Activated naive CD4-positive, alpha-beta T cell (primary cell): ENCODE measurements around the gene SRSF5.

ENCODE experiments used
- DNase-seq, 4 experiments: peaks; one replicate each; lab custom pipeline; 2025; lab: John Stamatoyannopoulos, UW

SRSF5 gene

DNA sequence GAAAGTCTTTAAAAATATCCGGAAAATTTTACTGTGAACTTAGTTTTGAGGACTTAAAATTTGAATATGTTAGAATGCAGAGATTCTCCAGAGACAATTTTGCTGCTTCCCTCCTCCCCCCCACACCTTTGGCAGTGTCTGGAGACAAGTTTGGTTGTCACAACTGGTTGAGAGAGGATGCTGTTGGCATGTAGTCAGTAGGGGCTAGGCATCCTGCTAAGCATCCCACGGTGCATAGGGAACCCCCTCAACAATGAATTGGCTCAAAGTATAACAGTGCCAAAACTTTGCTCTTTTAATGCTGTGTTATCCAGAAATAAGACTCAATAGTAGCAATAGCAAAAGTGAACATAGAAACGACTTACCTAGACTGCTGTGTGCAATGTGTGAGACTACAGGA, 3.6 kb downstream of the SRSF5 start:
- DNase-seq, result no peak

- no peak for DNase-seq
Measured at GRCh38 chr14:69771136-69771535, 4.2 kb downstream of the SRSF5 start.

GRCh38 chr14:69772082-69773017, 5.4 kb downstream of the SRSF5 start:
- DNase-seq, result no peak

DNA sequence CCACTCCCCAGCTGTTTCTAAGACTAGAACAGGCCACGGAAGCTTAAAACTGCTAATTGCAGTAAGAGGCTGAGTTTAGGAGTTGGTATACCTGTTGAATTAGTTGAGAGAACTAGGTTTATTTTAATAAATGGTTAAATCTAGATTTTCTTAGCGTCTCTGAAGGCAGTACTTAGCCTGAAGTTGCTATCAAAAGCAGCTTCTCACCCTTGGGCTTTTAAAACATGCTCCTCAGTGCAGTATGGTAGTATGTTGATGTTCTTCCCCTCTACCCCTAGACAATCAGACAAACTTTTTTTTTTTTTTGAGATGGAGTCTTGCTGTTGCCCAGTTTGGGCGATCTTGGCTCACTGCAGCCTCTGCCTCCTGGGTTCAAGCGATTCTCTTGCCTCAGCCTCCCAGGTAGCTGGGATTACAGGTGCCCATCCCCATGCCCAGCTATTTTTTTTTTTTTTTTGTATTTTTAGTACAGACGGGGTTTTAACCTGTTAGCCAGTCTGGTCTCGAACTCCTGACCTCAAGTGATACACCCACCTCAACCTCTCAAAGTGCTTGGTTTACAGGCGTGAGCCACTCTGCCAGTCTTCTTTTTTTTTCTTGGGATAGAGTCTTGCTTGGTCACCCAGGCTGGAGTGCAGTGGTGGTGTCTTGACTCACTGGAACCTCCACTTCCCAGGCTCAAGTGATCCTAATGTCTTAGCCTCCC, 6.8 kb downstream of the SRSF5 start:
- DNase-seq, result no peak

DNA sequence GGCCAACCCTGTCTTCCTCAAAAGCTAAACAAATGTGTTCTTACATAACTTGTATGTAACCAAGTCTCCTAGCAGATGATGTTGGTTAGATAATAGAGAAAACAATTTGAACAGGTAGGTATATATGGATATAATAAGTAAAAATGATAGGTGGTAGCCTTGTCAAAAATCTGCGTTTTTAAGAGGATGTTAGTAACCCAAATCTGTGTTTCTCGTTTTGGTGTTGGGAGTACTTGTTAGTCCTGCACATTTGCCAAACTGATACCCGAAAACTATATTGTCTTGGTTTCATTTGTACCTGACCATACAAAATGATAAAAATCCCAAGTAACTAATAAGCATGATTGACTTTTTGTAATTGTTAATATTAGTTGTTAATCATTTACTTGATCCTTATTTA, 8.1 kb downstream of the SRSF5 start:
- no peak for DNase-seq

DNA sequence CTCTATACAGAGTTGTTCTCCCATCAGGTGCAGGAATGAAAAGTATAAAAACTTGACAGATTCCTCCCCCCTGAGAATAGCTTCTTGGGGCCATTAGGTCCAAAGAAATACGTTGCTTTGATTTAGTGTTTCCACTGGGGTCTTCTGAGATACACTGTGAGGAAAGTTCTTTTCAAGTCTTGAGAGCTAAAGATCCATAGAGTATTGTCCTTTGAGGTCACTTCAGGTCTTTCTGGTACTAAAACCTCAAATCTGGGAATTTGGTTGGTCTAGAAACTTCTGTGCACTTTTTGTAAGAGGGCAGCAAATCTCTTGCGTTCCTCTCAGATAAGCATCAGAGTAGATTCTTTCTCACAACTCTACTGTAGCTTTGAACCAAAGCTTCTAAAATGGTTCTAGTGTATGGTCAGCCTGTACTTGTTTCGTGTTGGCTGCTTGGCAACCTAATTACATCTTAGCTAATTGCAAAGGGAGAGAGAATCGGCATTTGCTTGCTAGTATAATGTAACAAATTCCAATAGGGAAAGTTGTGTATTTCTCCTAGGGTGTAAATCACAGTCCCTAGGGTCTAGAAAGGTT, 10.0 kb downstream of the SRSF5 start:
- no peak for DNase-seq

GRCh38 chr14:69779088-69779487, 12.1 kb downstream of the SRSF5 start:
- DNase-seq, result no peak

GRCh38 chr14:69780092-69780491, 13.2 kb downstream of the SRSF5 start:
- DNase-seq, result no peak

DNA sequence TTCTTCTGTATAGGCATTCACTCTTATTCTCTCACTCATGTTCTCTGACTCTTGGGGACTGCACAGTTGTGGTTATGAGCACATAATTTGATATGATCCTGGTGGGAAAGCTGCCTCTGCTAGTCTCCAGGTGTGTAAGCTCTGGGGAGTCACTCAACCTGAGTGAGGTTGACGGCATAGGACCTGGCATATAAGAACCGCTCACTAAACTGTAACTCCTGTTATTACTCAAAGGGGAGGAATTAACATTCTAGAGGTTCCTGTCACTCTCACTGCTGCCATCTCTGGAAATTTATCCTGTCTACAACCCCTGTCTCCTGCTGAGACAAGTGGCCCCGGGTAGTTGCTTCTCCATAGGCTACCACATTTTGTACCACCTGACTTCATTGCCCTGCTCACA, 14.0 kb downstream of the SRSF5 start:
- no peak for DNase-seq

- DNase-seq, result no peak
Measured at GRCh38 chr14:69784942-69785341, 18.0 kb downstream of the SRSF5 start.

DNA sequence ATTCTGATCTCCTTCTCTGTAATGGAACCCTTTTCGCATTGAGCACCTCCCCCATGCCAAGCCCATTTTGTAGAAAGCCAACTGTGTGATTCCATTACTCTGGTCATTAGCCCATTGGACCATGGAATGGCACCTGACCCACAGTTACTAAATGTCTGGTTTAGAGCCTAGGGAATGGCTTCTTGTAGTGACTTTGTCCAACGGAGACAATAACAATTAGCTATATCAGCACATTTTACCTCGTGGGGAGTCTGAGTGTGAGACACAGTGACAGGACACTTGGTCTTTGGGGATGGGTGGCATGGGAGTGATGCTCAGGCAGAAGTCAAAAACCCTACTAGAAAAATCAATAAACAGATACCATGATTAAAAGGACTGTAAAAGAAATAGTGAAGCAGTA, 19.7 kb downstream of the SRSF5 start:
- DNase-seq, result no peak

GRCh38 chr14:69789118-69789640, 22.2 kb downstream of the SRSF5 start:
- no peak for DNase-seq

GRCh38 chr14:69792887-69793421, 26.0 kb downstream of the SRSF5 start:
- DNase-seq, result no peak

DNA sequence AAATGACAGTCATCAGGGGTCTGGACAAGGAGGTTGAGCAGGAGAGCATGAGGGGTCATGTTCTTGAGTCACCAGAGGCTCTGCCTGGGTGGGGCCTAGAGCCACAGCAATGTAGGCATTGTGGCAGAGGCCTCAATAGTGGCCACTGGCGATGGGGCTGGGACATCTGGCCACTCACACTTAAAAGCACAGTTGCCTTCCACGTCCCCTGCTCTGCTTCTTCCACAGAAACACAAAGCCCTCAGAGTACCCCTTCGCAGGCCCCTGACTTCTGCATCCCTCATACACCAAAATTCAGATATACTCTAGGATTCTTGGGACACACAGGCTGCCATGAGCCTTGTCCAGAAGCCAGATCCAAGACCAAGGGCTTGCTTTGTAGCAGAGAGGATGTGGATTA, 27.8 kb downstream of the SRSF5 start:
- no peak for DNase-seq

DNA sequence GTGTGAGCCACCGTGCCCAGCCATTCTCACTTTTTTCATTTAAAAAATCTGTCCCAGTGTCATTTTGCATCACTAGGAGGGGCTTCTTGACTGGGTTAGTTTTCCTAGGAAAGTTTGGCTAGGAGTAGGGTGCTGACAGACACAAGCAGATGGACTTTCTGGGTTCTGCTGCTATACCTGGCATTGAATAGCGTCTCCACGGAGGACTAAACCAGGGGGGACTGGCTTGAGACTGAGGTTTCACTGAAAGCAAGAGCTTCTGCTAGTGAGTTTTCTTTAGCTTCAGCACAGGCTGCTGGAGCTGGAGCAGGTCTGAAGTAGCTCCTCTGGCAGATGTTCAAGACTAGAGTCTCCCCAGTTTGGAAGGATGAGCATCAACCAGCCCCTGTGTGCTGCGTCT, 28.7 kb downstream of the SRSF5 start:
- DNase-seq, result no peak

GRCh38 chr14:69796797-69797500, 30.0 kb downstream of the SRSF5 start, which contains the start of gene SLC10A1:
TSS of gene SLC10A1 (minus strand) at chr14:69797241. CDS start at chr14:69797155, 86 bp downstream.
- no peak for DNase-seq

- DNase-seq, result no peak
Measured at GRCh38 chr14:69797573-69798338, 30.8 kb downstream of the SRSF5 start.

DNA sequence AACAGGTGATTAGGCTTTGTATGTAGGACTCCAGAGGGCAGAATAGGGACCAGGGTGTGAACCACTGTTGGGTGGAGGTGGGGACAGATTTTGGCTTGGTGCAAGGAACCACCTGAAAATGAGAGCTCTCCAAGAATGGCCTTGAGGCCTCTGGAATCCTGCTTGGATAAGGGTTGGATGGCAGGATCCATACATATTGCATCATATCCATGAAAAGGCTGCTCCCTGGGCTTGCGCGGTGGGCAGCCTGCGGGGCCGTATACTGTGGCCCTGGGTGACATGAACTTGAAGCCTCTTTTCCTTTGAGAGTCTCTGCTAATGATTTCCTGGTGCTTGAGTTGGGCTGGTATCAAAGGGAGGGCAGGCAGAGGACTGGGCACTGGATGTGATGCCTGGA, 31.4 kb downstream of the SRSF5 start:
- DNase-seq, result no peak

GRCh38 chr14:69803753-69804152, 36.8 kb downstream of the SRSF5 start:
- no peak for DNase-seq

DNA sequence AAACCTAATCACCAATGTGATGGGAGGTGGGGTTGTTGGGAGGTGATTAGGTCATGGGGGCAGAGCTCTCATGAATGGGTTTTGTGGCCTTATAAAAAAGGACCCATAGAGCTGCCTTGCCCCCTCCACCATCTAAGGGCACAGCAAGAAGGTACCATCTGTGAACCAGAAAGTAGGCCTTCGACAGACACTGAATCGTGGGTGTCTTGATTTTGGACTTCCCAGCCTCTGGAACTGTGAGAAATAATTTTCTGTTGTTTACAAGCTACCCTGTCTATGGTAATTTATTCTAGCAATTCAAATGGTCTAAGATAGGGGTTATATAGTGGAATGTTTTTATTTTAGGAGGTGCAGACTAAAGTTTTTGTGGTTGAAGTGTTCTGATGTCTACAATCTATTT, 38.0 kb downstream of the SRSF5 start:
- no peak for DNase-seq

DNA sequence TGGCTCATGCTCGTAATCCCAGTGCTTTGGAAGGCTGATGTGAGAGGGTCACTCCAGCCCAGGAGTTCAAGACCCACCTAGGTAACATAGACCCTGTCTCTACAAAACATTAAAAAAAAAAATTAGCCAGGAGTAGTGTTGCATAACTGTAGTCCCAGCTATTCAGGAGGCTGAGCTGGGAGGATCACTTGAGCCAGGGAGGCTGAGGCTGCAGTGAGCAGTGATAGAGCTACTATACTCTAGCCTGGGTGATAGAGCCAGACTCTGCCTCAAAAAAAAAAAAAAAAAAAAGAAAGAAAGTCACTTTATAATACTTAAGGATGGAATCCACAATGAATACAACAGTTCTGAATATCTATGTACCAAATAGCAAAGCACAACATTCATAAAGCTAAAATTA, 40.2 kb downstream of the SRSF5 start:
- no peak for DNase-seq
